Limb (tissue), 2 donors: ENCODE data around the gene MRPL44.
"Not testable (repeated sequence)": the region's sequence is repeated elsewhere in the genome, so short reads cannot be mapped to it uniquely, and the experiment has no call there.

Experiments
- DNase-seq, 2 donors: peaks; one replicate each; pipeline ENCODE4 v3.0.0-alpha.2; 2016; ENCODE audit errors: extremely low spot score in 2 of 2

MRPL44 gene

GRCh38 chr2:223970343-223971128 lies 13.3 kb downstream of the MRPL44 start:
- peak; percentile 56 to 82 for DNase-seq

DNA sequence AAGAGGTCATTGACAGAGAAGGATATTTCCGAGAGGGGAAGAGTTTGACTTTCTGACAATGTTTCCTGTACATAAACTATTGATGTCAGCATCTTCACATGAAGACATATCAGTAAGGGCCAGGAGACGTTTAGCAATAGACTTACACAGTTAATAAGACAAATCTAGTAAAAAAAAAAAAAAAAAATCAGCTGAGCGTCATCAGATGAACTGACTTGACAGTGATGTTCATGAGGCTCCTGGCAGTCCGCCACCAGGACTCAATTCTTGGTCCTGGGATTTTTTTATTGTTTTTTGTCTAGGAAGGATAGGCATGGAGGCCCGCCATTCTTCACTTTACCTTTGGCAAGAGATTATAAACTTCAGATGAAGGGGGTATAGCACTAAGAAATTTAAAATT lies 14.5 kb downstream of the MRPL44 start:
- no peak for DNase-seq

DNA sequence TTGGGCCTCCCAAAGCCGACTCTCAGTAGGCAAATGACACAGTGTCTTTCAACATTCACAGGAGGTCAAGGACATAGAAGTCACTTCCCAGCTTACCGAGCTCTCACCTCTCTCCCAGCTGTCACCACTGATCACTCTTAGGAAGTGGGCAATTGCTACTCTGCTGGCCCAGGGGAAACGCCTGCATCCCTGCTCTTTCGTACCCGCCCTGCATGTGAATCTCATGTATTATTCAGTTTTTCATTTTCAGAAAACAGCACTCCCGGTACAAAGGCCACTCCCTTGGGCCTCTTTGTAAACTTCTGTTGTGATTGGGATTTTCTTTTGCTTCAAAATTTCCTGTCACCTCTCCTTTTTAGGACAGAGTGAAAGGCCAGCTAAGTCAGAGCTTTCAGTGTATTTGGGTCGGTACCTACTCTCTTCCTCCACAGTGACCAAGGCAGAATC lies 15.4 kb downstream of the MRPL44 start:
- DNase-seq = no peak

- no peak for DNase-seq
Measured at GRCh38 chr2:223973606-223974005, 16.3 kb downstream of the MRPL44 start.

DNA sequence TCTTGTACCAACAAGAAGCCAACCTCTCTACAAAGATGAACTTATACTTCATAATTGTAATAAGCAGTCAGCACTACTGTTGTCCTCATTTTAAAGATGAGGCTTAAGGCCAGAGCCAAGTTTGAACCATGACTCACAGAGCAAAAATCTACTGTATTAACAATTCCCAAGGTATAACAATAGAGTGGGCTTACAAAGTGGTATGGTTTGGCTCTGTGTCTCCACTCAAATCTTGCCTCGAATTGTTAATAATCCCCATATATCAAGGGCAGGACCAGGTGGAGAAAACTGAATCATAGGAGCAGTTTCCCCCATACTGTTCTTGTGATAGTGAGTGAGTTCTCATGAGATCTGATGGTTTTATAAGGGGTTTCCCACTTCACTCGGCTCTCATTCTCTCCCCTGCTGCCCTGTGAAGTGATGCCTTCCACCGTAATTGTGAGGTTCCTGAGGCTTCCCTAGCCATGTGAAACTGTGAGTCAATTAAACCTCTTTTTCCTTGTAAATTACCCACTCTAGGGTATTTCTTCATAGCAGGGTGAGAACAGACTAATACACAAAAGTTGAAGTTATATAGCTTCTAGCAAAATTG lies 19.5 kb downstream of the MRPL44 start:
- no peak for DNase-seq

GRCh38 chr2:223978451-223978850 lies 21.2 kb downstream of the MRPL44 start:
- DNase-seq = no peak

- DNase-seq = no peak
Measured at GRCh38 chr2:223979730-223980396, 22.6 kb downstream of the MRPL44 start.

DNA sequence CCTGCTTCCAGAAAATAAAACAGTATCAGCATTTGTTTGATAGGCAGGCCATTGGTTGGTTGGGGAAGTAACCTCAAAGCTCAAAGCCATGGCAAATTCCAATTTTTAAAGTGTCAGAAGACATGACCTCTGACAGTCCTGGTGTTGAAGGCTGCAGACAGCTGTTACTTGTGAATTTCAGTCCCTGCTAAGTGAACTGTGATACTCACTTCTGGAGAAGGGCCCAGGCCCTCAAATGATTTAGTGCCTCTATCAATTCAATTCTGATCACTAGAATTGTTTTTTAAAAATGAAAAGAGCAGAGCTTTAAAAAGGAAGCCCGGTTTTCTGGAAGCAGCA lies 23.1 kb downstream of the MRPL44 start:
- no peak for DNase-seq

- DNase-seq = no peak
Measured at GRCh38 chr2:223980803-223981202, 23.5 kb downstream of the MRPL44 start.

- no peak for DNase-seq
Measured at GRCh38 chr2:223981241-223981640, 24.0 kb downstream of the MRPL44 start.

GRCh38 chr2:223989206-223989855 lies 32.1 kb downstream of the MRPL44 start:
- DNase-seq = no peak

DNA sequence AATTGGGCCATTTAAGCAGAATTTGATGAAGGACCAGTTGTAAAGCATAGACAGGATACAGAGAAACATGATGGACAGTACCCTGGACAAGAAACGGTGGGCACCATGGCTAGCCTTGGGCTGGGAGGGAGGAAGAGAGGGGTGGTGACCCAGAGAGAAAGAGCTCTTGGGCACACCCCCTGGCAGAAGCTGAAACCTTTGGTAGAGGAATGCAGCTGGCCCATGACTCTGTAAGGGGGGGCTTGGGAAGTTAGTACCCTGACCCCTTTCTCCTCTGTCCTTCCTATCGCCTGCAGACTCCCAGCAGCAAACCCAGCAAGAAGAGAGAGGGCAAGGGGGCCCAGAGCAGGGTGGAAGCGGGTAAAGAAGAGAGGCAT lies 32.6 kb downstream of the MRPL44 start:
- DNase-seq = no peak

GRCh38 chr2:223991611-223992010 lies 34.3 kb downstream of the MRPL44 start:
- no peak for DNase-seq

DNA sequence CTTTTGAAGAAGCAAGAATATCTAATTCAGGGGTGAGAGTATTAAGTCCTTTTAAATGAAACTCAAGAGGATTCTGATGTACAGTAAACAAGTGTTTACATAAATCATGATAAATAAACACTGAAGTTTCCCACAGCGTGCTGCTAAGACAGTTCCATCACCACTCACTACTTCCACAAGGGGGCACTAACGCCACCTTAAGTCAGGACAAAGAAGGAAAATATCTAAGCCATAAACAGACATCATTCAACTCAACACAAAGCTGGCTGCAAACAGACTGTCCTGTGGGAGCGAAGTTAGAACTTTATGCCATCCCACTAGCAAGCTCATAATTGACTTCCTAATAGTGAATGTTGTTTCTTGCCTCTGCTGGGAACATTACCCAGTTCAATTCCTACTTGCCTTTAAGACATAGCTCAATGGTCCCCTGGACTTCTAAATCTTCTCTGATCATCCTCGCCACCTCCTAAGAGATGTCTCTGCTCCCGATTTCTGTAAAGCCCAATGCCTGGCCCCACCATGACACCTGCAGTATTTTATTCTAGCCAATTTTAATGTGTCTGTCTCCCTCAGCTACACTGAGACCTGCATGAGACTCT lies 36.5 kb downstream of the MRPL44 start:
- peak; percentile 64 to 84 for DNase-seq

DNA sequence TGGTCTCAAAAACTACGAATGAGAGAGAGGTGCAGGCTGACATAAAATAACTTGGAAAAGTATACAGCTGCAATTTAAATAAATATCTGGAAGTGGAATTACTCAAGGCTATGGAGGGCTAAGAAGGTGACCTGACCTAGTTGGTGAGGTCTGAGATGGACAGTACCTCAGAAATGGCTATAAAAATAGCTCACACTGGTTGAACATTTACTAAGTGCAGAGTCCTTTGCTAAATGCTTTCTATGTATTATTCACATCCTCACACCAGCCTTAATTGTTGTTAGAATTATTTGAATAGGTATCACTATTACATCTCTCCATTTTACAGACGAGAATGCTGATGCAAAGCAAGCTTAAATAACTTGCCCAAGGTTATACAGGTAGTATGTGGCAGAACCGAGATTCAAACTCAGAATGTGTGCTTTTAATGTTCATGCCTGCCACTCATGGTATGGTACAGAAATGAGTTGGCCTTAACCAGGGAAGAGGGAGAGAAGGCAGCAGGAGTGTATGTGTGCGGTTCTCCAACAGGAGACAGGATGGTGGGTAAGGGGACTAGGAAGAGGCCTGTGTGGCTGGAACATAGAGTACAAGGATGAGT lies 37.4 kb downstream of the MRPL44 start:
- DNase-seq = no peak

DNA sequence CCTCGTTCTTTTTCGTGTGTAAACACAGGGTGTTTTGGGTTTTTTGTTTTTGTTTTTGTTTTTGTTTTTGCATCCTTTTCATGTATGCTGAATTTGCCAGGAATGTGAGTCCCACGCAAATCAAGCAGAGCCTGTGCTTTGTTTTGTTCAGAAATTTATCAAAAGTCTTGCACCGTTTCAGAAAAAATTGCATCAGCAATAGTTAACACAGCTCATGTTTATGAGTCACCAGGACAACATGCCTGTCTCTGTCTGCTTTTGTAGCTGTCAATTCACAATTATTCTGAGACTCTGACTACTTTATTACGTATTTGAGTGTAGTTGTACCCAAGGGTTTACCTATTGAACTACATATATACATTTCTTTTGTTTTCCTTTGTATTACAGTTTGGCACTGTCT lies 38.3 kb downstream of the MRPL44 start:
- no peak for DNase-seq

DNA sequence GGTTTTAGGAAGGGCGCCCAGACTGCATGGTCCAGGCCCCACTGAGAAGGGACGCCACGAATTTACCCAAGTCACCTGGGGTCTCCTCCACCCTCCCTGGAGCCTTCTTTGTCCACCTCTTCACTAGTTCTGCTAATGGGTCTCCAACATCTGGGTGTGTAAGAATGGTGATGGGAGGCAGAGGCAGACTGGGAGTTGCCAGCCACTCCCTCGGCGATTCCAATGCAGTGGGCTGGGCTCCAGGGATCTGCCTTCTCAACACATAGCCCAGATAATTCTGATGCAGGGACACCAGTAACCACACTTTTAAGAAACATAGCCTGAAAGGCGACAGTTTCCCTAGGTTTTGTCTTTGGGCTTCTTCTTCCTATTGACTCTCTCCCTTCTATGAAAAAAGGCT lies 39.1 kb downstream of the MRPL44 start:
- DNase-seq = no peak

GRCh38 chr2:223997938-223998337 lies 40.7 kb downstream of the MRPL44 start:
- no peak for DNase-seq

GRCh38 chr2:223998948-223999347 lies 41.7 kb downstream of the MRPL44 start:
- DNase-seq = peak in 1 of 2 donors; percentile 8

DNA sequence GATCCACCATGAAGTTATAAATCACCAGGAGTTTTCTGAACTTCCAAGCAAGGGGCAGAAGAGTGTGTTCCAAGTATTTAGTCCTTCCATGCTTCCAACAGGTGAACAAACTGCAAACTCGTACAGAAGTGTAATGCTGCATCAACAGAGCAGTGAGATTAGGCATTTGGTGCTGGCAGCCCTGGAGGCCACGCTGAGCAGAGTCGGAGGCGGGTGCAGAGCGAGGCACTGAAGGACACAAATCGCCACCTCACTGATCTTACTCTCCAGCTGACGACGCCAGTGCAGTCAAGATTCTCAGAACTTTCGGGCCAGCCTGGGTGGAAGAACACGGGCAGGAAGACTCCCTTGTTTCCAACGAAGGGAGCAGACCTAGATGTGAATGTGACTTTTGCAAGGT lies 42.6 kb downstream of the MRPL44 start:
- DNase-seq = no peak

DNA sequence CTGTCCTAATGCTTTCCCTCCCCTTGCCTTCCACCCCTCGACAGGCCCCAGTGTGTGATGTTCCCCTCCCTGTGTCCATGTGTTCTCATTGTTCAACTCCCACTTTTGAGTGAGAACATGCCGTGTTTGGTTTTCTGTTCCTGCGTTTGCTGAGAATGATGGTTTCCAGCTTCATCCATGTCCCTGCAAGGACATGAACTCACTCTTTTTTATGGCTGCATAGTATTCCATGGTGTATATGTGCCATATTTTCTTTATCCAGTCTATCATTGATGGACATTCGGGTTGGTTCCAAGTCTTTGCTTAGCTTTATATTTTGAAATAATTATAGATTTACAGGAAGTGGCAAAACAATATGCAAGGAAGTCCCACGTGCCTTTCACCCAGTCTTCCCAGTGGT lies 43.4 kb downstream of the MRPL44 start:
- DNase-seq = not testable (repeated sequence)
